HEK293 (cell line): ENCODE results near the gene PLSCR3.

Experiments used
- CTCF ChIA-PET: fragments of 350-600 bp; formaldehyde crosslinking; extraction: SDS; loops from one replicate; lab custom pipeline; 2021; ENCODE audit warnings: antibody characterized with exemption; lab: Yijun Ruan, JAX
- POLR2A ChIA-PET: fragments of 300-600 bp; formaldehyde crosslinking; extraction: SDS; loops from one replicate; lab custom pipeline; 2020; ENCODE audit warnings: antibody characterized with exemption, inconsistent platforms; lab: Yijun Ruan, JAX
- H3K27ac ChIP-seq: fragments of 200-500 bp; sonication (Bioruptor generic); 2 replicates; pipeline ENCODE4 v1.5.1; 2014; ENCODE audit warnings: low read depth, low read length, control low read depth, inconsistent platforms; ENCODE audit errors: extremely low read depth
- H3K36me3 ChIP-seq, 2 experiments: fragments of 200-500 bp in 1 of 2; sonication (Bioruptor generic) in 1 of 2; 1 replicate in 1 of 2; 2 replicates in 1 of 2; pipeline ENCODE4 v1.5.1; 2014 to 2017; ENCODE audit warnings: inconsistent platforms in 2 of 2, low read length in 2 of 2; ENCODE audit not compliant: control insufficient read depth in 2 of 2, insufficient read depth in 1 of 2
- H3K4me1 ChIP-seq: fragments of 200-500 bp; sonication (Bioruptor generic); 2 replicates; pipeline ENCODE4 v1.5.1; 2014; ENCODE audit warnings: mild to moderate bottlenecking, low read length, inconsistent platforms; ENCODE audit not compliant: control insufficient read depth, insufficient read depth
- H3K4me3 ChIP-seq: 2 replicates; pipeline ENCODE4 v1.5.1; 2011; ENCODE audit warnings: low read depth, mild to moderate bottlenecking, control low read depth, low read length, moderate library complexity
- H3K9me3 ChIP-seq: fragments of 200-500 bp; sonication (Bioruptor generic); 2 replicates; pipeline ENCODE4 v1.5.1; 2014; ENCODE audit warnings: low read depth, low read length, inconsistent platforms; ENCODE audit not compliant: control insufficient read depth, insufficient read depth
- BCL6B ChIP-seq: fragments of 450-650 bp; formaldehyde crosslinking; IDR thresholded peaks from 2 replicates; pipeline ENCODE4 v1.5.1; 2017; ENCODE audit warnings: missing biosample characterization, missing genetic modification characterization
- EGR2 ChIP-seq: fragments of 450-650 bp; formaldehyde crosslinking; IDR thresholded peaks from 2 replicates; pipeline ENCODE4 v1.5.1; 2016; ENCODE audit warnings: low read depth, missing biosample characterization, missing genetic modification characterization
- GLI2 ChIP-seq: fragments of 450-650 bp; formaldehyde crosslinking; IDR thresholded peaks from 2 replicates; pipeline ENCODE4; 2017; ENCODE audit warnings: missing biosample characterization, missing genetic modification characterization, low read depth, borderline replicate concordance
- HIC1 ChIP-seq: fragments of 450-650 bp; formaldehyde crosslinking; IDR thresholded peaks from 2 replicates; pipeline ENCODE4 v1.5.1; 2016; ENCODE audit warnings: missing biosample characterization, missing genetic modification characterization
- HOXA7 ChIP-seq: sonication (generic); formaldehyde crosslinking; IDR thresholded peaks from 2 replicates; pipeline ENCODE4 v1.8.1; 2022; ENCODE audit warnings: missing genetic modification reagents, borderline replicate concordance
- KLF8 ChIP-seq: fragments of 450-650 bp; formaldehyde crosslinking; IDR thresholded peaks from 2 replicates; pipeline ENCODE4 v1.5.1; 2016; ENCODE audit warnings: missing biosample characterization, missing genetic modification characterization
- KLF9 ChIP-seq: fragments of 450-650 bp; formaldehyde crosslinking; IDR thresholded peaks from 2 replicates; pipeline ENCODE4 v1.5.1; 2016; ENCODE audit warnings: missing biosample characterization, missing genetic modification characterization, low read depth
- SCRT2 ChIP-seq: fragments of 450-650 bp; formaldehyde crosslinking; IDR thresholded peaks from 2 replicates; pipeline ENCODE4 v1.5.1; 2016; ENCODE audit warnings: missing biosample characterization, missing genetic modification characterization
- ZEB2 ChIP-seq: fragments of 450-650 bp; formaldehyde crosslinking; IDR thresholded peaks from 2 replicates; pipeline ENCODE4 v1.5.1; 2016; ENCODE audit warnings: missing biosample characterization, missing genetic modification characterization
- ZFHX2 ChIP-seq: fragments of 450-650 bp; formaldehyde crosslinking; conservative IDR thresholded peaks from 2 replicates; pipeline ENCODE4 v1.5.1; 2016; ENCODE audit warnings: missing biosample characterization, missing genetic modification characterization
- ZNF133 ChIP-seq: fragments of 450-650 bp; formaldehyde crosslinking; IDR thresholded peaks from 2 replicates; pipeline ENCODE4 v1.5.1; 2016; ENCODE audit warnings: missing biosample characterization, missing genetic modification characterization
- ZNF174 ChIP-seq: fragments of 450-650 bp; formaldehyde crosslinking; IDR thresholded peaks from 2 replicates; pipeline ENCODE4 v1.5.0; 2017; ENCODE audit warnings: missing biosample characterization, mild to moderate bottlenecking, missing genetic modification characterization
- ZNF341 ChIP-seq: fragments of 450-650 bp; formaldehyde crosslinking; IDR thresholded peaks from 2 replicates; pipeline ENCODE4; 2016; ENCODE audit warnings: low read depth, missing biosample characterization, missing genetic modification characterization
- ZNF433 ChIP-seq: fragments of 450-650 bp; formaldehyde crosslinking; IDR thresholded peaks from 2 replicates; pipeline ENCODE4 v1.5.1; 2016; ENCODE audit warnings: missing biosample characterization, missing genetic modification characterization, low read depth
- ZSCAN30 ChIP-seq: fragments of 450-650 bp; IDR thresholded peaks from 2 replicates; pipeline ENCODE4 v1.5.1; 2018; ENCODE audit warnings: missing biosample characterization, mild to moderate bottlenecking, missing genetic modification characterization, moderate library complexity
- TF ChIP-seq, protein P1 (sequence below): fragments of 450-650 bp; formaldehyde crosslinking; IDR thresholded peaks from 2 replicates; pipeline ENCODE4 v1.5.1; 2016; ENCODE audit warnings: missing biosample characterization, missing genetic modification characterization

Gene PLSCR3

DNA sequence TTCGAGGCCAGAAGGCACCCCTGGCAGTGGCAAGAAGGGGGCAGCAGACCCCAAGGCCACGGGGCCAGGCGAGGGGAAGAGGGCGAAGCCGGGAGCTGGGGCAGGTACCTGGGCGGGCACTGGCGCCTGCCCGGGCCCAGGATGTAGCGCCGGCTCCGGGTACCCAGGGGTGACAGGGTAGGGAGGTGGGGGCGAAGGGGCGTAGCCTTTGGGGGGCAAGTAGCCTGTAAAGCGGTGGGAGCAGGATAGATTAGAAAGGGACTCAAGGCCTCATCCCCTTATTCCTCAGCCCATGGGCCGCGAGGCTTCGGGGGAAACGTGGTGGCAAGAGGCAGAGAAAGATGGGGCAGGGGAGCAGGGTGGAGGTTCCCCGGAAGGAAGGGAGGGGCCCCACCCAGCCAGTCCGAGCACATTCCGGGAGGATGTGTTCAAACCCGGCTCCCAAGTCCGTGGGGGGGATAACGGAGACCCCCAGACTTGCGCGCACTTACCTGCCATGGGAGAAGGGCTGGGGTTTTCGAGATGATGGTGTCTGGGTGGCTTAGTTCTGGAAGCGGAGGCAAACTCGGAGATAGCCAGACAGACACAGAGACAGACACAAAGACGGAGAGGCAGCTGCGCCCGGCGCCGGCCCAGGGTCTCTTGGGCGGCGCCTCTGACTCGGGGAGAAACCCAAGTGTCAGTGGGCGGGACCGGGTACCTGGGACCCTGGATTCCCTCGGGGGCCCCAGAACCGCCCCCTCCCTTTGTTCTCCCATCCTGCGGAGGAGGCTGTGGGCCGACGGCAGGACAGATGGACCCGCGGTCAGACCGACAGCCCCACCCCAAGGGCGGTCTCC is 493 bp downstream of the PLSCR3 start (continued):
- TF ChIP-seq ZNF174 (no peak), ZEB2 (tag by site-specific recombination) (0 out of 2 replicates have a peak, but pooled peaks have one; percentile 14), ZNF341 (no peak), EGR2 (tag by site-specific recombination) (peak; percentile 52), KLF8 (tag by site-specific recombination) (peak; percentile 26; the same call in 1 of the 2 replicates), GLI2 (no peak)
- TF ChIP-seq, all 188 proteins: peak for 9

GRCh38 chr17:7392696-7393612 is 1.4 kb downstream of the PLSCR3 start:
- H3K4me3 ChIP-seq = no peak overlapping the region
- CTCF ChIA-PET = interaction anchor here (0.7 to 2.0 kb wide), 6 partner anchors 11 to 1951 kb away, joined by 3 to 5 read pairs (median 3); partner anchors contain the start of gene TMEM256
- peaks cover 3% of the 10 kb centered on the region for H3K4me1 ChIP-seq
- POLR2A ChIA-PET = interaction anchor here (0.5 to 3.4 kb wide), 6 partner anchors 7 to 437 kb away, joined by 3 to 67 read pairs (median 5); partner anchors contain the start of gene TMEM256
- H3K36me3 ChIP-seq = peaks cover 0 to 36% of the 10 kb centered on the region in 2 experiments; a peak in 2 of 3 replicates
- H3K9me3 ChIP-seq = no peaks in the 10 kb centered on the region
- H3K27ac ChIP-seq = no peak overlapping the region
- TF ChIP-seq KLF9 (tag by site-specific recombination) (no peak), BCL6B (tag by site-specific recombination) (no peak), ZNF133 (tag by site-specific recombination) (no peak), ZFHX2 (tag by site-specific recombination) (0 out of 2 replicates have a peak, but pooled peaks have one; percentile 7)
- TF ChIP-seq, all 188 proteins: peak for 1

- TF ChIP-seq HIC1 (tag by site-specific recombination) (no peak), HOXA7 (no peak), SCRT2 (tag by site-specific recombination) (0 out of 2 replicates have a peak, but pooled peaks have one; percentile 19), ZNF433 (tag by site-specific recombination) (no peak), ZSCAN30 (tag by site-specific recombination) (no peak)
- TF ChIP-seq, protein P1, sequence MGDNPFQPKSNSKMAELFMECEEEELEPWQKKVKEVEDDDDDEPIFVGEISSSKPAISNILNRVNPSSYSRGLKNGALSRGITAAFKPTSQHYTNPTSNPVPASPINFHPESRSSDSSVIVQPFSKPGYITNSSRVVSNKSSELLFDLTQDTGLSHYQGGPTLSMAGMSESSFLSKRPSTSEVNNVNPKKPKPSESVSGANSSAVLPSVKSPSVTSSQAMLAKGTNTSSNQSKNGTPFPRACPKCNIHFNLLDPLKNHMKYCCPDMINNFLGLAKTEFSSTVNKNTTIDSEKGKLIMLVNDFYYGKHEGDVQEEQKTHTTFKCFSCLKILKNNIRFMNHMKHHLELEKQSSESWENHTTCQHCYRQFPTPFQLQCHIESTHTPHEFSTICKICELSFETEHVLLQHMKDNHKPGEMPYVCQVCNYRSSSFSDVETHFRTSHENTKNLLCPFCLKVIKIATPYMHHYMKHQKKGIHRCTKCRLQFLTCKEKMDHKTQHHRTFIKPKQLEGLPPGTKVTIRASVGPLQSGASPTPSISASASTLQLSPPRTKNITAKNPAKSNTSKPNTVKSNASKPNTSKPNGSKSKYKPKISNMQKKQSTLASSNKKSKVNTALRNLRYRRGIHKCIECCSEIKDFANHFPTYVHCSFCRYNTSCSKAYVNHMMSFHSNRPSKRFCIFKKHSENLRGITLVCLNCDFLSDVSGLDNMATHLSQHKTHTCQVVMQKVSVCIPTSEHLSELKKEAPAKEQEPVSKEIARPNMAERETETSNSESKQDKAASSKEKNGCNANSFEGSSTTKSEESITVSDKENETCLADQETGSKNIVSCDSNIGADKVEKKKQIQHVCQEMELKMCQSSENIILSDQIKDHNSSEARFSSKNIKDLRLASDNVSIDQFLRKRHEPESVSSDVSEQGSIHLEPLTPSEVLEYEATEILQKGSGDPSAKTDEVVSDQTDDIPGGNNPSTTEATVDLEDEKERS (tag by site-specific recombination) = no peak
- TF ChIP-seq, all 188 proteins: peak for 1
- H3K9me3 ChIP-seq = no peaks in the 10 kb centered on the region
- CTCF ChIA-PET = interaction anchor here (1.2 kb wide), 1 partner anchor 37 kb away, joined by 3 read pairs; no protein-coding TSS in a partner anchor
- no peak overlapping the region for H3K27ac ChIP-seq
- peaks cover 0 to 36% of the 10 kb centered on the region in 2 experiments; a peak in 2 of 3 replicates for H3K36me3 ChIP-seq
- H3K4me1 ChIP-seq = peaks cover 3% of the 10 kb centered on the region
- no peak overlapping the region for H3K4me3 ChIP-seq
- POLR2A ChIA-PET = interaction anchor here (1.6 kb wide), 1 partner anchor 13 kb away, joined by 8 read pairs; the partner anchor contains the start of gene TMEM256
Observed at GRCh38 chr17:7391307-7391706, 3.0 kb downstream of the PLSCR3 start.
